ENCODE measurements around the gene BRPF3.
"Not testable (repeated sequence)": the region's sequence is repeated elsewhere in the genome, so short reads cannot be mapped to it uniquely, and the experiment has no call there.

Gene BRPF3

DNA sequence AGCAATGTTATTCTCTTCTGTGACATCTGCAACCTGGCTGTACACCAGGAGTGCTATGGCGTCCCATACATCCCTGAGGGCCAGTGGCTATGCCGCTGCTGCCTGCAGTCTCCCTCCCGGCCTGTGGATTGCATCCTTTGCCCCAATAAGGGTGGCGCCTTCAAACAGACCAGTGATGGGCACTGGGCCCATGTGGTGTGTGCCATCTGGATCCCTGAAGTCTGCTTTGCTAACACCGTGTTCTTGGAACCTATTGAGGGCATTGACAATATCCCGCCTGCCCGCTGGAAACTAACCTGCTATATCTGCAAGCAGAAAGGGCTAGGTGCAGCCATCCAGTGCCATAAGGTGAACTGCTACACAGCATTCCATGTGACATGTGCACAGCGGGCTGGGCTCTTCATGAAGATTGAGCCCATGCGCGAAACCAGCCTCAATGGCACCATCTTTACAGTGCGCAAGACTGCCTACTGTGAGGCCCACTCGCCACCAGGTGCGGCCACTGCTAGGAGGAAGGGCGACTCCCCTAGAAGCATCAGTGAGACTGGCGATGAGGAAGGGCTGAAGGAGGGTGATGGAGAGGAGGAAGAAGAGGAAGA lies 4.6 kb downstream of the BRPF3 start:
- no peak for DNase-seq

- no peak for DNase-seq
Measured at GRCh38 chr6:36201612-36202011, 5.1 kb downstream of the BRPF3 start.

- DNase-seq = no peak
Measured at GRCh38 chr6:36202101-36202500, 5.6 kb downstream of the BRPF3 start.

DNA sequence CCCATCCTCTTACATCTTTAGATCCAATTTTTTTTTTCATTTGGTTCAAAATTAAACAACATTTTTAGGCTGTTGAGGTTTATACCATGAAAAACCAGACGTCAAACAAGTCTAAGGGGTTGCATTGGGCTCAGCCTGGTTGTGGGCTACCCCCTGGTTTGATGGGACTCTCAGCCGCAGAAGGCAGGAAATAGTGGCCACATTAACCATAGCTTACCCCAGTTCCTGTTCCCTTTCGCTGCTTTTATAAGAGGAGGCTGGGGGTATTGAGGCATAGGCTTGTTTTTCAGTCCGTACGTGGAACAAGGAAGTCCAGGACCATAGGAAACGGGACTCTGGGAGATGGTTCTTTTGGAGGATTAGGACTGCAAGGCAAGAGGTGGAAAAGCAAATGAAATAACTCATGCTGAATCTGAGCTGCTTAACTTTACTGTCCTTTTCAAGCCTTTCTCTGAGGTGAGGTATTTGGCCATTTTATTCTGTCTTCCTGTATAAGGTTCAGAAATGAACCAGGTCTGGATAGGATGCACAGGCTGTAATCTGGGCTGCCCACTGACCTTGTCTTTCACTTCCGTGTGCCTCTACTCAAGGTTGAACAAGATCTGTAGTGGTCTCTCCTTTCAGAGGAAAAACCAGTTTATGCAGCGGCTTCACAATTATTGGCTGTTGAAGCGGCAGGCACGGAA lies 7.7 kb downstream of the BRPF3 start:
- no peak for DNase-seq

DNA sequence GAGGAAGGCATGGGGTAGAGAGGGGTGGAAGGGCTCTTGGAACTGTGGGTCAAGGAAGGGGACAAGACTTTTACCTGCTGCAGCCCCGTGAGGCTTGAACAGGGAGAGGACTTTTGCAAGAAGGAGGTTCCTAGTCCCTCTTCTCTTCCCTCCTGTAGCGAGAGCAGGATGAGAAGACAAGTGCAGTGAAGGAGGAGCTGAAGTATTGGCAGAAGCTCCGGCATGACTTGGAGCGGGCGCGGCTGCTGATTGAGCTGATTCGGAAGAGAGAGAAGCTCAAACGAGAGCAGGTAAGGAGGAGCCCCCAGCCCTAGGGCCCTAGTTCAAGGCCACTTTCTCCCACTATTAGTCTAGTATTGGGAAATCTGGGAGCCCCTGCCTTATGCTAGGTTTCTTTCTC lies 10.6 kb downstream of the BRPF3 start:
- DNase-seq = no peak

- DNase-seq = no peak
Measured at GRCh38 chr6:36209606-36210005, 13.1 kb downstream of the BRPF3 start.

GRCh38 chr6:36210182-36210581 lies 13.6 kb downstream of the BRPF3 start:
- no peak for DNase-seq

GRCh38 chr6:36210886-36211595 lies 14.5 kb downstream of the BRPF3 start:
- DNase-seq = no peak

- no peak for DNase-seq
Measured at GRCh38 chr6:36216559-36216958, 20.0 kb downstream of the BRPF3 start.

DNA sequence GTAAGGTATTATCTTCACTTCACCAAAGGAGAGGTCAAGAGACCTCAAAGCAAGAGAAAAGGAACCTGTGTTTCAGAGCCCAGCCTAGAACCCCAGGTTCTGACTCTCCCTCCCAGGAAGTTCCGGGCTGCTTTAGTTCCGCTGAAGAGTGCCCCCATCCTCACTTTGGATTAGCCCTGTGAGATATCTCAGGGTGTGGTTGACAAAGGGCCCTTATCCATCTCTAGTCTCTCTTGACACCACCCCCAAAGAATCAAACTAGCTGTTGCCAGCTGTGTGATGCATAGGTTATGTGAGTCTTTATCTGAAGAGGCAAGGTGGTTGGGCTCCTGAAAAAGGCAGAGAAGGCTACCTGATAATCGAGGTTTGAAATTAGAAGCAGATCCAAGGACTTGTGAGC lies 20.6 kb downstream of the BRPF3 start:
- DNase-seq = no peak

- no peak for DNase-seq
Measured at GRCh38 chr6:36217946-36218345, 21.4 kb downstream of the BRPF3 start.

DNA sequence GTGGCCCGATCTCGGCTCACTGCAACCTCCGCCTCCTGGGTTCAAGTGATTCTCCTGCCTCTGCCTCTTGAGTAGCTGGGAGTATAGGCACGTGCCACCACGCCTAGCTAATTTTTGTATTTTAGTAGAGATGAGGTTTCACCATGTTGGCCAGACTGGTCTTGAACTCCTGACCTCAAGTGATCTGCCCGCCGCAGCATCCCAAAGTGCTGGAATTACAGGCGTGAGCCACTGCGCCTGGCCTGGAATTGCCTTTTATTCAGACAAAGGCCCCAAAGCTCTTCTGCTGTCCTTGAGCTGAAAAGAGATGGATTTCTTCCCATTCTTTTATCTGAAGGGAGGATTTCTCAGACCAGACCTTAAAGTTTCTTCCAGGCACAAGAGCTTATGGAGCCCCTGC lies 22.0 kb downstream of the BRPF3 start:
- not testable (repeated sequence) for DNase-seq

- DNase-seq = no peak
Measured at GRCh38 chr6:36219081-36219480, 22.5 kb downstream of the BRPF3 start.

DNA sequence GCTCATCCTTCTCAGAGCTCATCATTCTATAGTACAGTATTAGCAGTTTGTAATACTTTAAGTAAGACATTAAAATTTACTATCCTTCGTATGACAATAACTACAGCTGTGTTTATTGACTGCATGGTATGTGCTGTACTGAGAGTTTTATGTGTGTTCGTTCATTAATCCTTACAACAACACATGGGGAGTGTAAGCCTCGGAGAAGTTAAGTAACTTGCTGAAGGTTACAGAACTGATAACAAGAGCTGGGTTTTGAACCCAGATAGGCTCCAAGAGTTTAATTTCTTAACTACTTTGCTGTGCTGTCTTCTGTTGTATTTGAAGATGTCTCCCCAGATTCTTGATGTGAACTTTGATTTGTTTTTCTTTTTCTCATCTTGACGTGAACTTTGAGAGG lies 23.7 kb downstream of the BRPF3 start:
- no peak for DNase-seq

- no peak for DNase-seq
Measured at GRCh38 chr6:36221674-36222073, 25.1 kb downstream of the BRPF3 start.

DNA sequence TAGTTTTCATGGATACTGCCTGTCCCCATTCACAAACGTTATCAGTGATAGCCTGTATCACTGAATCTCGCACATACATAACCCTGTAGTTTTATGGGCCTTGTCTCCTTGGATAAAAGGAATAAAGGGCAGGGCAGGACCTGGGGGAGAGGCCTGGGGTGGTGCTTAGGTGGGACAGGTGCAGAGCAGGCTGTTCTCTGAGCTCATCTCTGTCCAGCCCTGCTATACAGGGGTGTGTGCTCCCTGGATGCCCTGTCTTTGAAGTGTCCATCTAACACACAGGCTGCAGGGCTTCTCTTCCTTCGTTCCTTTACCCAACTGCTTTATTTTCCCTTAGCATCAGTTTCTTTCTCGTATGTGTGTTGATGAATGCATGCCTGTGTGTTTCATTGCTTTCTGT lies 26.4 kb downstream of the BRPF3 start:
- DNase-seq = no peak

- DNase-seq = no peak
Measured at GRCh38 chr6:36223706-36224105, 27.2 kb downstream of the BRPF3 start.

GRCh38 chr6:36224918-36225461 lies 28.4 kb downstream of the BRPF3 start:
- DNase-seq = no peak

GRCh38 chr6:36226438-36227047 lies 30.0 kb downstream of the BRPF3 start:
- no peak for DNase-seq

GRCh38 chr6:36227379-36228228 lies 31.1 kb downstream of the BRPF3 start:
- no peak for DNase-seq

GRCh38 chr6:36229223-36229622 lies 32.7 kb downstream of the BRPF3 start:
- no peak for DNase-seq

GRCh38 chr6:36230371-36230770 lies 33.8 kb downstream of the BRPF3 start:
- no peak for DNase-seq

GRCh38 chr6:36232172-36232571 lies 35.6 kb downstream of the BRPF3 start:
- DNase-seq = no peak

All from cortex of kidney (tissue), 1 donor.